Measurements from ENCODE around the gene NKAPD1. TPM values are rescaled to one million over a fixed set of nuclear protein-coding genes. Genes with fewer than 3 reads are reported as not detected.
A peak's percentile ranks its signal among the peaks of the same experiment; 100 is the strongest.
"Not testable (repeated sequence)": the region's sequence is repeated elsewhere in the genome, so short reads cannot be mapped to it uniquely, and the experiment has no call there.

The NKAPD1 gene
- total RNA-seq, 1 experiment from 2014 or later: 15.8 TPM

DNA sequence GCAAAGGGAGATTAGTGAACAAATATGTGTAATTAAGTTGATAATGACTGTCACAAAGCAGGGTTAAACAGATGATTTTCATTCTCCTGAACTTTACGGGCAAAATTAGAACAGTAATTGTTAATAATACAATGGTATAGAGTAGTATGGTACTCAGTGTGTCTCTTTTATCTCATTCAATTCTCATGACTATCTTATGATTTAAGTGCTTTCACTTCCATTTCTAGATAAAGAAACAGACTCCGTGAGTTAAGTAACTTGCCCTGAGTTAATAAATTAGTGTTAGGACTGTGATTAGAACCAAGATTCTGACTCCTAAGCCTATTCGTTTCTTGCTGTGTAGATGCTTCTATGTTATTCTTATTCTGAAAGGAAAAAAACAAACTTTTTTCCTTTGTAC is 22.3 kb upstream of the NKAPD1 start:
- H3K4me3 ChIP-seq (ENCODE audit: insufficient read depth, low read depth, low read length): no peak overlapping the region
- H3K27me3 ChIP-seq (ENCODE audit: control insufficient read depth, insufficient read depth, low read length): no peaks in the 10 kb centered on the region
- peaks cover 5% of the 10 kb centered on the region for H3K36me3 ChIP-seq (replicated peaks; ENCODE audit: control insufficient read depth, insufficient read depth, low read length)
- DNase-seq: no peak

- no peak overlapping the region for H3K4me3 ChIP-seq (ENCODE audit: insufficient read depth, low read depth, low read length)
- H3K36me3 ChIP-seq (replicated peaks; ENCODE audit: control insufficient read depth, insufficient read depth, low read length): peaks cover 10% of the 10 kb centered on the region
- DNase-seq: no peak
- no peaks in the 10 kb centered on the region for H3K27me3 ChIP-seq (ENCODE audit: control insufficient read depth, insufficient read depth, low read length)
Observed at GRCh38 chr11:112057170-112057569, 16.9 kb upstream of the NKAPD1 start.

DNA sequence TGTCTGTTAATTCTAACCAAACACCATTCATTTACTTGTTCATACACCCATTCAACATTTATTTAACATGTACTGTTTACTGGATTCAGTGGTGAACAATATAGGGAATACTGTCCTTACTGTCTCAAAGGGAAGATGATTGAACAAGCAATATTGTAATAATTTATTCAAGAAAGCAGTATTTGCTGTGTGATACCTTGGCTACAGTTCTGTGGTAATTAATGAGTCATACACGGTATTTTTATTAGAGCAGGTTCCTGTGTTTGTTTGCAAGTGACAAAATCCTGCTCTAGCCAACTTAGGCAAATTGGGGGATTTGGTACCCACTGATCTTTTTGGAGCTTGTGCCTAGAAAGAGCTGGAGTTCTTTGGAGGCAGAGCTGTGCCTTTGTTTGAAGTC is 16.0 kb upstream of the NKAPD1 start:
- Histone ChIP-seq H3K4me3 (ENCODE audit: insufficient read depth, low read depth, low read length) (no peak overlapping the region), H3K27me3 (ENCODE audit: control insufficient read depth, insufficient read depth, low read length) (no peaks in the 10 kb centered on the region), H3K36me3 (replicated peaks; ENCODE audit: control insufficient read depth, insufficient read depth, low read length) (peaks cover 11% of the 10 kb centered on the region)
- DNase-seq: no peak

GRCh38 chr11:112062923-112063322 is 11.2 kb upstream of the NKAPD1 start:
- Histone ChIP-seq H3K4me3 (ENCODE audit: insufficient read depth, low read depth, low read length) (no peak overlapping the region), H3K36me3 (replicated peaks; ENCODE audit: control insufficient read depth, insufficient read depth, low read length) (peaks cover 9% of the 10 kb centered on the region)
- no peak for DNase-seq

DNA sequence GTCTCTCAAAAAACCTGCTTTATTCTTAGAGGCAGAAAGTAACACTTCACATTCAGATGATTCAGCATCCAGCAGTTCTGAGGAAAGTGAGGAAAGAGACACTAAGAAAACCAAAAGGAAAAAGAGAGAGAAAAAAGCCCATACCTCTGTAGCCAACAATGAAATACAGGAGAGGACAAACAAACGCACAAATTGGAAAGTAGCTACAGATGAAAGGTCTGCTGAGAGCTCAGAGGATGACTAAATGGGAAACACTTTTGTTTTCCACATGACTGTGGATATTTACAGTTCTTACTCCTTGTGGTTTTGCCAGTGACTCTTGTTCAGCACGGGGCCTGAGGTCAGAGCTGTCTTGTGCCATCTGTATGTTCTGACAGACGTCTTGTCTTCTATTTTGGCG is 8.6 kb downstream of the NKAPD1 start:
- Histone ChIP-seq H3K27me3 (ENCODE audit: control insufficient read depth, insufficient read depth, low read length) (no peaks in the 10 kb centered on the region), H3K36me3 (replicated peaks; ENCODE audit: control insufficient read depth, insufficient read depth, low read length) (peaks cover 15% of the 10 kb centered on the region), H3K4me3 (ENCODE audit: insufficient read depth, low read depth, low read length) (no peak overlapping the region)
- DNase-seq: no peak

More at GRCh38 chr11:112062923-112063322, 11.2 kb upstream of the NKAPD1 start:
- no peaks in the 10 kb centered on the region for H3K27me3 ChIP-seq (ENCODE audit: control insufficient read depth, insufficient read depth, low read length)

DNA sequence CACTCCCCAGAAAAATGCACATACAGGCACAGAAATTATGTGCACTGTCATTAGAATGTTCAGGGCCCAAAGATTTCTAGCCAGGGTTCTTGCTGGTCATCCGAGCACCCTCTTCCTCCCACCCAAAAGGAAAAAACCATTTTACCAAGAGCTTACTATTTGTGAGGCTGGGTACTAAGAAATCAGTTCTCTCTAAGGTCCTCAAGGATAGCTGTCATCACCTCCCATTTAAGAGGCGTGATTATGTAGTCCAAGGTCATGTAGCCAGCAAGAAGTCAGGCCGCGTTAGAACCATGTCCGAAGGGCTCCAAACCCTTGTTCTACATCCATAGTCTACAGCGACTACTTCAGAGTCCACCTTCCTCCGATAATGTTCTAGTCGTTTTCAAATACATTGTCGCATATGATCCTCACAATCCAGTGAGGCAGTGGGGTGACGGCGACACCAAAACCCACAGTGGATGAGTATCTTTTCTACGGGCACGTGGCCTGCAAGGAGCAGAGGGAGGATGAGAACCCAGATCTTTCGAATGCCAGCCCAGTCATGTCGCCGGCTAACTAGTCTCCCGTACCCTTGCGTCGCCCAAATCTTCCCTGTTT is 11.8 kb downstream of the NKAPD1 start:
- Histone ChIP-seq H3K36me3 (replicated peaks; ENCODE audit: control insufficient read depth, insufficient read depth, low read length) (peaks cover 25% of the 10 kb centered on the region), H3K27me3 (ENCODE audit: control insufficient read depth, insufficient read depth, low read length) (no peaks in the 10 kb centered on the region), H3K4me3 (ENCODE audit: insufficient read depth, low read depth, low read length) (peak overlapping the region; percentile 96)
- no peak for DNase-seq

DNA sequence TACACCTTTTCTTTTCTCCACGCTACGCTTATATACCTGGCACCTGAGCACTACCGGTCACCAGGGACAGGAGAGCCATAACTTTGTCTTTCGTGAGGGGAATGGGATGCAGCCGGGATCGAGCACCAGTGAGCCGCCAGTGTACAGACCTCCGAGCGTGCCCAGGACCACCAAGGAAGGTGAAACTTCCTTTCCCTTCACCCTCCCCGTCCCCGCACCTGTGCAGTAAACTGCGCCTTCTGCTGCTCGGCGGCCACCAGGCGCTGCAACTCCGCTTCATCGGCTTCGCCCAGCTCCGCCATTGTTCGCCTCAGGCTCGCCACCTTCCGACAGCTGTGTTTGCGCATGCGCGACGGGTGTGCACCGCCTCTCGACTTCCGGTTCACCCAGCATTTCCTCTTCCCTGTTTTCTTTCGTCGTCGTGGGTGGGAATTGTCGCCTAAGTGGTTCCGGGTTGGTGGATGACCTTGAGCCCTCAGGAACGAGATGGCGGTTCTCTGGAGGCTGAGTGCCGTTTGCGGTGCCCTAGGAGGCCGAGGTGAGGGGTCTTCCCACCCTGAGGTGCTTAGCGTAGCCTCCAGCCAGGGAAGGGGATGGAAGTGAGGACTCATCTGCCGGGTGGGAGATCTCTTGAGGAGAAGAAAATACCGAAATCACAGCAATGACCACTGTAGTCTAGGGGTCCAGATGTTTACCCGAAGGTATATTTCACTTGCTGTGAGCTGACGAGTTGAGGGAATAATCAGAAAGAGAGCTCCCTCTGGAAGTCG is 12.5 kb downstream of the NKAPD1 start, which contains the start of the genes SDHD and TIMM8B:
Gene SDHD, plus strand, starts transcription at position 452 of the 770 bp plus-strand sequence. Its CDS starts 35 bp downstream, at position 487.
Gene TIMM8B, minus strand, starts transcription at position 335 of the 770 bp plus-strand sequence. Its CDS starts 33 bp downstream, at position 302.
- Histone ChIP-seq H3K4me3 (ENCODE audit: insufficient read depth, low read depth, low read length) (peak within 1 kb of the TSS; percentile 96), H3K27me3 (ENCODE audit: control insufficient read depth, insufficient read depth, low read length) (no peaks in the 10 kb centered on the region), H3K36me3 (replicated peaks; ENCODE audit: control insufficient read depth, insufficient read depth, low read length) (peaks cover 30% of the 10 kb centered on the region)
- DNase-seq: peak; percentile 89

GRCh38 chr11:112087212-112087611 is 13.1 kb downstream of the NKAPD1 start:
- H3K27me3 ChIP-seq (ENCODE audit: control insufficient read depth, insufficient read depth, low read length): no peaks in the 10 kb centered on the region
- H3K36me3 ChIP-seq (replicated peaks; ENCODE audit: control insufficient read depth, insufficient read depth, low read length): peaks cover 31% of the 10 kb centered on the region
- peak overlapping the region; percentile 96 for H3K4me3 ChIP-seq (ENCODE audit: insufficient read depth, low read depth, low read length)
- no peak for DNase-seq

- H3K27me3 ChIP-seq (ENCODE audit: control insufficient read depth, insufficient read depth, low read length); H3K4me3 ChIP-seq (ENCODE audit: insufficient read depth, low read depth, low read length); DNase-seq: not testable (repeated sequence)
- peaks cover 11% of the 10 kb centered on the region for H3K36me3 ChIP-seq (replicated peaks; ENCODE audit: control insufficient read depth, insufficient read depth, low read length)
Observed at GRCh38 chr11:112095302-112095701, 21.2 kb downstream of the NKAPD1 start.

DNA sequence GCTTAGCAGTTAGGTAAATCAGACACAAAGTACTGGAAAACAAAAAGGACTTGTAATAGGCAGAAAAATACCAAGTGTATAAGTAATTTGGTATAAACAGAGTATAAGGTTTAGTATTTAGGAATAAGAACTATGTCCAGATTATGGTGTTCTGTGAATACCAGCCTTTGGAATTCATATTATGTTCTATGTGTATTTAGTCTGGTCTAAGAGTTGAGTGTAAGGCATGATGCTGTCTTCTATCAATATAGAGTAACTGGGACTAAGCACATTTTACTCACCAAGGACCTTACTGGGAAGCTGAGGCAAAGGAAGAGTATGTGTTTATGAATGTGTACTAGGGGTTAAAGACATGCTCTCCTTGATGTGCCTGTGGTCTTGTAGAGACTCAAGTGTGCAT is 22.1 kb downstream of the NKAPD1 start:
- H3K27me3 ChIP-seq (ENCODE audit: control insufficient read depth, insufficient read depth, low read length): no peaks in the 10 kb centered on the region
- peaks cover 9% of the 10 kb centered on the region for H3K36me3 ChIP-seq (replicated peaks; ENCODE audit: control insufficient read depth, insufficient read depth, low read length)
- no peak for DNase-seq
- H3K4me3 ChIP-seq (ENCODE audit: insufficient read depth, low read depth, low read length): no peak overlapping the region

DNA sequence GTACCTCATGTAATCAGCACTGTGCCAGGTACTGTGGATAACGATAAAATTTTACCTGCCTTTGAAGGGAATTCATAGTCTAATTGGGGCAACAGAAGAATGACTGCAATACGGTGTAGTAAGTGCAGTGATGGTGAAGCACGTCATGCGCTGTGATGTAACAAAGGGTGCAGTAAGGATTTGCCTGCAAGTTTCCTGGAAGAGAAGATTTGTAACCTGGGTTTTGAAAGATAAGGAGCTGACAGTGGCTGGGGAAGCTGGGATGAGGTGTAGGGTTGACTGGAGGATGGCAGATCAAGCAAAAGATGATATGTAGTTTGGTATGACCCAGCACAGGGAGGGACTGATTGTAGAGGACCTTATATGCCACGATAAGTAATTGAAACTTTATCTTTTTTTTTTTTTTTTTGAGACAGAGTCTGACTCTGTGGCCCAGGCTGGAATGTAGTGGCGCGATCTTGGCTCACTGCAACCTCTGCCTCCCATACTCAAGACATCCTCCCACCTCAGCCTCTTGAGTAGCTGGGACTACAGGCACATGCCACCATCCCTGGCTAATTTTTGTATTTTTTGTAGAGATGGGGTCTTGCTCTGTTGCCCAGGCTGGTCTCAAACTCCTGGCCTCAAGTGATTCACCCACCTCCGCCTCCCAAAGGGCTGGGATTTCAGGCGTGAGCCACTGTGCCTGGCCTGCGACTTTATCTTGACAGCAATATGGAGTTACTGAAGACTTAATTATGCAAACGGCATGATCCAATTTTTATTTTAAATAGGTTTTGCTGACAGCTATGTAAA is 23.8 kb downstream of the NKAPD1 start:
- Histone ChIP-seq H3K4me3 (ENCODE audit: insufficient read depth, low read depth, low read length) (no peak overlapping the region), H3K27me3 (ENCODE audit: control insufficient read depth, insufficient read depth, low read length) (no peaks in the 10 kb centered on the region), H3K36me3 (replicated peaks; ENCODE audit: control insufficient read depth, insufficient read depth, low read length) (peaks cover 3% of the 10 kb centered on the region)
- no peak for DNase-seq

- no peak for DNase-seq
- no peak overlapping the region for H3K4me3 ChIP-seq (ENCODE audit: insufficient read depth, low read depth, low read length)
- no peaks in the 10 kb centered on the region for H3K36me3 ChIP-seq (replicated peaks; ENCODE audit: control insufficient read depth, insufficient read depth, low read length)
- no peaks in the 10 kb centered on the region for H3K27me3 ChIP-seq (ENCODE audit: control insufficient read depth, insufficient read depth, low read length)
Observed at GRCh38 chr11:112100462-112100861, 26.4 kb downstream of the NKAPD1 start.

DNA sequence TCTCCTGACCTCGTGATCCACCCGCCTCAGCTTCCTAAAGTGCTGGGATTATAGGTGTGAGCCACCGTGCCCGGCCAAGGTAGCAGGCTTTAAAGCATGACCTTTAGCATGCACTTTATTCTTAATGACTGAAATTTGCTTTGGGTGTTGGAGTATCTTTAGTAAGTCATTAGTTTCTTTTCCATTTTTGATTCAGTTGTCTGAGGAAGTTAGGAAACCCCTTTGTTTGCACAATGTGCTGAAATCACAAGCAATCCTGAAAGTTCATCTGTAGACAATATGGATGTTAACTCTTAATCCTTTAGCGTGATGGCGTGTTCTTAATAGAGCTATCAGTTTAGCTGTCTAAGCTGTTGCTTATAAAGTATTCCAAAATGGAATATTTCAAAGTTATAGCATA is 29.3 kb downstream of the NKAPD1 start:
- Histone ChIP-seq H3K36me3 (replicated peaks; ENCODE audit: control insufficient read depth, insufficient read depth, low read length) (no peaks in the 10 kb centered on the region), H3K27me3 (ENCODE audit: control insufficient read depth, insufficient read depth, low read length) (no peaks in the 10 kb centered on the region)
- DNase-seq: no peak

DNA sequence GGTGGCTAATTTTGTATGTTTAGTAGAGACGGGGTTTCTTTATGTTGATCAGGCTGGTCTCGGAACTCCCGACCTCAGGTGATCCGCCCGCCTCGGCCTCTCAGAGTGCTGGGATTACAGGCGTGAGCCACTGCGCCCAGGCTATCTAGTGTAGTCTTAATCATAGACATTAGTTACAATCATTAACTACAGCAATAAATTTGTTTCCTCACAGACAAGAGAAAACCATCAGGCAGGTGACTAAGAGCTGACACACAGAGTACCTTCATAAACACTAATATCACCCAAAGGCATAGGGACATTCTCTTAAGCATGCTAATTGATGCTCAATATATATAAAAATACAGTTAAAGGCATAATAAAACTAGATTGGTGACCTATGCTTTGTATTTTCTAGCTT is 32.0 kb downstream of the NKAPD1 start:
- no peaks in the 10 kb centered on the region for H3K27me3 ChIP-seq (ENCODE audit: control insufficient read depth, insufficient read depth, low read length)
- no peak for DNase-seq
- H3K4me3 ChIP-seq (ENCODE audit: insufficient read depth, low read depth, low read length): no peak overlapping the region
- H3K36me3 ChIP-seq (replicated peaks; ENCODE audit: control insufficient read depth, insufficient read depth, low read length): no peaks in the 10 kb centered on the region

More for the DNA sequence above, 29.3 kb downstream of the NKAPD1 start:
- H3K4me3 ChIP-seq (ENCODE audit: insufficient read depth, low read depth, low read length): no peak overlapping the region

Measured in H7 (cell line).